ENCODE data around the gene SCTR.

- TF ChIP-seq CTCF (IDR thresholded peaks at IDR 0.05) (no peak), CBFB (CRISPR knock-in tag; IDR thresholded peaks at IDR 0.05; ENCODE audit: low read depth) (no peak), STAT6 (CRISPR knock-in tag; conservative IDR thresholded peaks at IDR 0.05; ENCODE audit: low read depth) (no peak), GABPB1 (CRISPR knock-in tag; IDR thresholded peaks at IDR 0.05) (no peak), ATF2 (CRISPR knock-in tag; IDR thresholded peaks at IDR 0.05; ENCODE audit: borderline replicate concordance, low read depth) (no peak), NR3C1 (CRISPR knock-in tag; conservative IDR thresholded peaks at IDR 0.05; ENCODE audit: low read depth) (no peak), ETV6 (CRISPR knock-in tag; IDR thresholded peaks at IDR 0.05) (no peak), JUN (CRISPR knock-in tag; IDR thresholded peaks at IDR 0.05) (no peak), ZNF317 (CRISPR knock-in tag; IDR thresholded peaks at IDR 0.05; ENCODE audit: borderline replicate concordance, low read depth) (no peak), KAT7 (CRISPR knock-in tag; IDR thresholded peaks at IDR 0.05; ENCODE audit: borderline replicate concordance) (no peak)
Measured at GRCh38 chr2:119448427-119449141, 75.7 kb downstream of the SCTR start.
